ENCODE results near the gene CRELD2.

GRCh38 chr22:49884075-49884474 is 34.4 kb upstream of the CRELD2 start:
- TF ChIP-seq CTCF (IDR thresholded peaks at IDR 0.05 in 4 of 5, conservative IDR thresholded peaks at IDR 0.05 in 1 of 5), result no peak
- no peak for TF ChIP-seq POLR2A (IDR thresholded peaks at IDR 0.05)

All from gastrocnemius medialis (tissue), 4 donors.